Trophoblast cell (in vitro differentiated cells and primary cell): ENCODE measurements around the gene LIG1.
"Not testable (repeated sequence)": the region's sequence is repeated elsewhere in the genome, so short reads cannot be mapped to it uniquely, and the experiment has no call there.

Source experiments
- DNase-seq, 2 donors: peaks; one replicate each; pipeline ENCODE4 v3.0.0-alpha.2; 2016
- H2AFZ ChIP-seq: 2 replicates; pipeline ENCODE4 v1.6.1; 2013; ENCODE audit warnings: low read length, moderate library complexity, mild to moderate bottlenecking; ENCODE audit not compliant: insufficient read depth, poor library complexity
- H2AK5ac ChIP-seq: 2 replicates; pipeline ENCODE4 v1.6.1; 2013; ENCODE audit warnings: mild to moderate bottlenecking, low read length
- H2BK120ac ChIP-seq: 2 replicates; pipeline ENCODE4 v1.6.1; 2013; ENCODE audit warnings: low read length, mild to moderate bottlenecking, moderate library complexity; ENCODE audit not compliant: insufficient read depth, poor library complexity
- H2BK12ac ChIP-seq: 2 replicates; pipeline ENCODE4 v1.6.1; 2013; ENCODE audit warnings: mild to moderate bottlenecking, low read length, moderate library complexity
- H2BK5ac ChIP-seq: 2 replicates; pipeline ENCODE4 v1.6.1; 2013; ENCODE audit warnings: low read length, low read depth, moderate library complexity, mild to moderate bottlenecking; ENCODE audit not compliant: poor library complexity
- H3K14ac ChIP-seq: 2 replicates; pipeline ENCODE4 v1.6.1; 2013; ENCODE audit warnings: mild to moderate bottlenecking, low read length
- H3K18ac ChIP-seq: 2 replicates; pipeline ENCODE4 v1.6.1; 2013; ENCODE audit warnings: mild to moderate bottlenecking, low read length
- H3K23ac ChIP-seq: 2 replicates; pipeline ENCODE4 v1.6.1; 2013; ENCODE audit warnings: low read length
- H3K27ac ChIP-seq: 2 replicates; pipeline ENCODE4 v1.5.1; 2013; ENCODE audit warnings: low read depth, mild to moderate bottlenecking, inconsistent platforms, low read length, moderate library complexity
- H3K27me3 ChIP-seq: 2 replicates; pipeline ENCODE4 v1.6.1; 2013; ENCODE audit warnings: inconsistent platforms, mild to moderate bottlenecking, low read length, moderate library complexity; ENCODE audit not compliant: insufficient read depth
- H3K36me3 ChIP-seq, 2 experiments: 1 replicate in 1 of 2; 2 replicates in 1 of 2; pipeline ENCODE4 v1.6.1; 2013; ENCODE audit warnings: low read length in 2 of 2, mild to moderate bottlenecking in 2 of 2, moderate library complexity in 1 of 2; ENCODE audit not compliant: insufficient read depth in 2 of 2, control insufficient read depth in 1 of 2
- H3K4ac ChIP-seq: 2 replicates; pipeline ENCODE4 v1.6.1; 2013; ENCODE audit warnings: low read depth, mild to moderate bottlenecking, low read length, moderate library complexity
- H3K4me1 ChIP-seq, 2 experiments: 1 replicate in 1 of 2; 2 replicates in 1 of 2; pipeline ENCODE4 v1.6.1; 2013; ENCODE audit warnings: low read length in 2 of 2, mild to moderate bottlenecking in 2 of 2, moderate library complexity in 1 of 2; ENCODE audit not compliant: insufficient read depth in 2 of 2, control insufficient read depth in 1 of 2
- H3K4me2 ChIP-seq: 2 replicates; pipeline ENCODE4 v1.6.1; 2013; ENCODE audit warnings: inconsistent platforms, mild to moderate bottlenecking, low read length, moderate library complexity
- H3K4me3 ChIP-seq: 2 replicates; pipeline ENCODE4 v1.5.1; 2013; ENCODE audit warnings: mild to moderate bottlenecking, low read depth, low read length, inconsistent platforms
- H3K79me1 ChIP-seq: one replicate; pipeline ENCODE4 v1.6.1; 2013; ENCODE audit warnings: low read length
- H3K79me2 ChIP-seq: 2 replicates; pipeline ENCODE4 v1.6.1; 2013; ENCODE audit warnings: low read length, mild to moderate bottlenecking; ENCODE audit not compliant: control insufficient read depth, insufficient read depth, poor library complexity
- H3K9ac ChIP-seq: 2 replicates; pipeline ENCODE4 v1.6.1; 2013; ENCODE audit warnings: mild to moderate bottlenecking, low read length
- H3K9me3 ChIP-seq: 2 replicates; pipeline ENCODE4 v1.6.1; 2013; ENCODE audit warnings: low read depth, mild to moderate bottlenecking, control low read depth, inconsistent platforms, low read length; ENCODE audit not compliant: insufficient read depth
- H4K12ac ChIP-seq: 2 replicates; pipeline ENCODE4 v1.6.1; 2013; ENCODE audit warnings: low read depth, mild to moderate bottlenecking, low read length, moderate library complexity
- H4K8ac ChIP-seq: 2 replicates; pipeline ENCODE4 v1.6.1; 2013; ENCODE audit warnings: low read depth, mild to moderate bottlenecking, low read length, moderate library complexity
- H4K91ac ChIP-seq: one replicate; pipeline ENCODE4 v1.6.1; 2013; ENCODE audit warnings: low read depth, mild to moderate bottlenecking, low read length, moderate library complexity
- WGBS: extraction: QIAGEN DNeasy Blood & Tissue Kit; methylation state at CpG from one replicate; pipeline ENCODE4 v1.1.7; 2013; ENCODE audit warnings: missing lambda C conversion rate; ENCODE audit not compliant: insufficient read length, insufficient coverage; ENCODE audit errors: extremely low coverage; 5-methylcytosine and 5-hydroxymethylcytosine counted together

LIG1 gene

GRCh38 chr19:48081106-48081505, 89.0 kb downstream of the LIG1 start:
- Histone ChIP-seq H3K23ac (no peak overlapping the region), H3K36me3 (no peaks in the 10 kb centered on the region), H3K9ac (no peak overlapping the region), H4K12ac (no peak overlapping the region), H3K4me3 (no peak overlapping the region), H2BK120ac (no peak overlapping the region), H3K79me2 (no peaks in the 10 kb centered on the region), H4K91ac (no peak overlapping the region), H3K4me2 (no peak overlapping the region), H3K4me1 (no peaks in the 10 kb centered on the region), H2AK5ac (no peak overlapping the region), H3K14ac (no peak overlapping the region), H3K27me3 (no peaks in the 10 kb centered on the region), H2AFZ (no peak overlapping the region), H3K27ac (no peak overlapping the region), H2BK5ac (no peak overlapping the region), H3K18ac (no peak overlapping the region), H3K9me3 (peaks cover 2% of the 10 kb centered on the region), H3K79me1 (no peaks in the 10 kb centered on the region), H2BK12ac (no peak overlapping the region), H4K8ac (no peak overlapping the region), H3K4ac (no peak overlapping the region)
- WGBS: no CpG with 5 or more reads among the region's 5 CpGs
- no peak for DNase-seq

GRCh38 chr19:48070177-48070769, 99.9 kb downstream of the LIG1 start:
- not testable (repeated sequence) for H3K27me3 ChIP-seq, H4K12ac ChIP-seq, H2BK12ac ChIP-seq, H3K23ac ChIP-seq, H3K36me3 ChIP-seq, DNase-seq, H3K4me1 ChIP-seq, H3K4me2 ChIP-seq, H3K27ac ChIP-seq, H2AK5ac ChIP-seq, H3K4ac ChIP-seq, H2AFZ ChIP-seq, H4K91ac ChIP-seq, H3K4me3 ChIP-seq, H4K8ac ChIP-seq, H3K79me2 ChIP-seq, H3K14ac ChIP-seq, H2BK5ac ChIP-seq, H2BK120ac ChIP-seq, H3K9me3 ChIP-seq, H3K9ac ChIP-seq, H3K79me1 ChIP-seq, H3K18ac ChIP-seq
- WGBS: no CpG with 5 or more reads among the region's 3 CpGs

GRCh38 chr19:48069435-48069834, 100.7 kb downstream of the LIG1 start:
- no peak overlapping the region for H2BK5ac ChIP-seq
- no peak overlapping the region for H3K18ac ChIP-seq
- H4K91ac ChIP-seq: no peak overlapping the region
- no peak overlapping the region for H2BK12ac ChIP-seq
- no peaks in the 10 kb centered on the region for H3K4me1 ChIP-seq
- no peak overlapping the region for H3K9ac ChIP-seq
- no peak overlapping the region for H3K23ac ChIP-seq
- H4K12ac ChIP-seq: no peak overlapping the region
- H2BK120ac ChIP-seq: no peak overlapping the region
- no CpG with 5 or more reads among the region's 2 CpGs for WGBS
- H3K27ac ChIP-seq: no peak overlapping the region
- H3K79me2 ChIP-seq: no peaks in the 10 kb centered on the region
- no peak overlapping the region for H2AFZ ChIP-seq
- no peak overlapping the region for H3K14ac ChIP-seq
- H4K8ac ChIP-seq: no peak overlapping the region
- no peaks in the 10 kb centered on the region for H3K27me3 ChIP-seq
- no peaks in the 10 kb centered on the region for H3K9me3 ChIP-seq
- H3K4ac ChIP-seq: no peak overlapping the region
- H3K79me1 ChIP-seq: no peaks in the 10 kb centered on the region
- no peak overlapping the region for H2AK5ac ChIP-seq
- no peak overlapping the region for H3K4me2 ChIP-seq
- DNase-seq: no peak
- no peaks in the 10 kb centered on the region for H3K36me3 ChIP-seq
- no peak overlapping the region for H3K4me3 ChIP-seq
